GM19328 (cell line): Measurements from ENCODE around the gene KCTD20.
"Not testable (repeated sequence)": the region's sequence is repeated elsewhere in the genome, so short reads cannot be mapped to it uniquely, and the experiment has no call there.

ENCODE experiments used
- ATAC-seq: cut with Tn5 transposase; IDR thresholded peaks from one replicate; pipeline ENCODE4 v1.9.1; 2021; ENCODE audit warnings: mild to moderate bottlenecking, moderate library complexity; ENCODE audit not compliant: unreplicated experiment

Gene KCTD20

GRCh38 chr6:36442671-36443470 is at the start of gene KCTD20, which contains the start of gene PXT1:
TSS of gene KCTD20 (plus strand) at chr6:36443000. CDS start at chr6:36470098, 27,098 bp downstream.
TSS of gene PXT1 (minus strand) at chr6:36442854. CDS start at chr6:36426082, 16,772 bp downstream.
- ATAC-seq = peak; percentile 76

GRCh38 chr6:36399970-36400369 is 42.8 kb upstream of the KCTD20 start:
- no peak for ATAC-seq

DNA sequence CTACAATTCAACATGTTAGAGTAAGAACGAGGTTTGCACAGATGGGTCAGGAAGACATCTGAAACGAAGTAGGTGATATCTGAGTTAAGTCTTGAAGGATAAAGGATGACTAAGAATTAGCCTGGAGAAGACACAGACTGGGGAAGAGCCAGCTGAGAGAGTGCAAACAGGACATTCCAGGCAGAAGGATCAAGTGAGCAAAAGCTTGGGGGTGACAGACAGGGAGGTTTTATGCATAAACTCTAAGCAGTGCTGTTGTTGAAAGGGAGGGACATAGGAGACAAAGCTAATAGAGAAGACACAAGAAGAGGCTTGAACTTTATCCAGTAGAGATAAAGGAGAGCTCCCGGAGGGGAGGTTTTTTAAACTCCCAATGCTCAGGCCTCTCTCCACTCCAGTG is 40.3 kb upstream of the KCTD20 start:
- no peak for ATAC-seq

- no peak for ATAC-seq
These were observed 38.6 kb upstream of the KCTD20 start for GRCh38 chr6:36404164-36404563.

- ATAC-seq = not testable (repeated sequence)
These were observed 33.1 kb upstream of the KCTD20 start for GRCh38 chr6:36409718-36410117.

DNA sequence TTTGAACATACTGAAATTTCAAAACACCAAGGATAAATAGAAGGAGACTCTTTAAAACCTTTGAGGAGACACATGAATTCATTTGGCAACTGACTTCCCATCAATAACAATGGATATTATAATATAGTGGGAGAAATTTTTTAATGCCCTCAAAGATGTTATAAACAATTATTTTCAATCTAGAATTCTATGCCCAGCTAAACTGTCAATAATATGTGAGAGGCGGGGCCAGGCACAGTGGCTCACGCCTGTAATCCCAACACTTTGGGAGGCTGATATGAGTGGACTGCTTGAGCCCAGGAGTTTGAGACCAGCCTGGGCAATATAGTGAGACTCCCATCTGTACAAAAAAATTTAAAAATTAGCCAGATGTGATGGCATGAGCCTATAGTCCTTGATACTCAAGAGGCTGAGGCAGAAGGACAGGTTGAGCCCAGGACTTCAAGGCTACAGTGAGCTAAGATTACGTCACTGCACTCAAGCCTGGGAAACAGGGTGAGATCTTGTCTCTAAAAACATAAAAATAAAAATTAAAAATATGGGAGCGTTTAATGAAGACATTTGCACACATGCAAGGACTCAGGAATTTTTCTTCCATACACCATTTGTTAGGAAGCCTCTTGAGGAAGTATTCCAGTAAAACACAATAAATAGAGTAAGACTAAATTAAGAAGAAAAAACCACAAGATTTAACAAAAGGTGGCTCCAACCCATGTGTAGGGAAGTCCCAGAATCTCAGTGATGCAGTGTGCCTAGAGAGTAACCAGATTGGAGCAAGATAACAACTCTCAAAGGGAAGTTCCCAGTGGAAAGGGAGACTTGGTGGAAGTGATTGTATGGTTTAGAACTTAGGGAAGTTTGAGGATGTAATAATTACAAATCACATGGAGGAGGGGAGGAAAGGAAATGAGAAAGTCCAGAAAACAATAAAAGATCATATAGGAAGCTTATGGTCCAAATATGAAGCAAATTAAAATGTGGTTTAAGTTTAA is 29.0 kb upstream of the KCTD20 start:
- ATAC-seq = no peak

- ATAC-seq = no peak
These were observed 28.3 kb upstream of the KCTD20 start for GRCh38 chr6:36414481-36414880.

GRCh38 chr6:36418558-36418957 is 24.2 kb upstream of the KCTD20 start:
- no peak for ATAC-seq

- no peak for ATAC-seq
These were observed 23.5 kb upstream of the KCTD20 start for GRCh38 chr6:36419310-36419709.

GRCh38 chr6:36422714-36423100 is 20.1 kb upstream of the KCTD20 start:
- no peak for ATAC-seq

GRCh38 chr6:36423101-36423824 is 19.5 kb upstream of the KCTD20 start:
- peak; percentile 87 for ATAC-seq

- no peak for ATAC-seq
These were observed 16.2 kb upstream of the KCTD20 start for GRCh38 chr6:36426622-36427021.

GRCh38 chr6:36428911-36429310 is 13.9 kb upstream of the KCTD20 start:
- no peak for ATAC-seq

- no peak for ATAC-seq
These were observed 12.4 kb upstream of the KCTD20 start for GRCh38 chr6:36430351-36430750.

GRCh38 chr6:36431197-36431596 is 11.6 kb upstream of the KCTD20 start:
- ATAC-seq = no peak

DNA sequence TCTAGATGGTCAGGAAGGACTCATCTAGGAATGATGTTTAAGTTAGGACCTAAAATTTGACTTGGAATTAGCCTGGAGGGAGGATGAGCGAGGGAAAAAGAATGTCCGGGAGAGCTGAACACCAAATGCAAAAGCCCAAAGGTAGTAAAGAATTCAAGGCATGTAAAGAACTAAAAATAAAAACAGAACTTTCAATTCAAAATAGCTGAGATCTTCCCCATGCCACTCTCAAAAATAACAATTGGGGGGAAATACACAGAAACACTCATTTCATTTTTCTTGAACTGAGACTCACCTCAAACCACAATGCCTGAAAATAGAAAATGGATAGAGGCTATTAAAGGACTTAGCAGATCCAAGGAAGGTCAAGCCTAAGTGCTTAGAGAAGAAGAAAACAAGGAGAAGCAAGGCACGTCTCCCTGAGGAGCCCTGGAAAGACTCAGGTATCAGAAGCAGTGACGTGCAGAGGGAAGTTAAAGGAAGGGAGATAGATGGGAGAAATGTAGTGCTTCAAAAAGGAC is 10.6 kb upstream of the KCTD20 start:
- ATAC-seq = no peak

- ATAC-seq = no peak
These were observed 6.3 kb upstream of the KCTD20 start for GRCh38 chr6:36436466-36436865.

DNA sequence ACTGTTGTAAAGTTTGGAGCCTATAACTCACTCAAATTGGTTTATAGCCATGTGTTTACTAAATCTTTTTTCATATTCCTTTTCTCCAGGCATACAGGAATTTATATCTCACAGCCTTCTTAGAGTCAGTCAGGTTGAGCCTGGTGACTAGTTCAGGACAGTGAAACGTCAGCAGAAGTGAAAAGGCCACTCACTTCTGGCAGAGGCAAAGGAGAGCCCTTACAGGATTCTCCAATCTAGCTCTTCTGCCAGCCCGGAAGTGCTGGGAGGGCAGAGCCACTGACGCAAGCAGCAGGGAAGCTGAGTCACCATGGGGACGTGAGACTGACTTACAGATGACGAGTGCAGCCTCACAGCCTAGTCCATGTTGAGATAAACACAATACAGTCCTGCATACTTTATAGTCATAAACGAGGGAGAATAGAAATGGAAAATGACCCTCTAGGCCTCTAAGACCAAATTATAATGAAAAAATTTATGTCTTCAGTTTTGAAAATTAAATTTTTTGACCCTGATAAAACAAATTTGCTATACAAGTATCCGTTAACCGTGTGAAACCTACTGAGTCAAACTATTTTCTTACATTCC is 1.4 kb upstream of the KCTD20 start:
- ATAC-seq = peak; percentile 34

GRCh38 chr6:36442103-36442670 is 613 bp upstream of the KCTD20 start:
- ATAC-seq = no peak
